B cell (primary cell): ENCODE results near the gene SOX6. TPM values are rescaled to one million over a fixed set of nuclear protein-coding genes. Genes with fewer than 3 reads are reported as not detected.

Source experiments
- ATAC-seq: fragments of 200-7000 bp; cut with Tn5 transposase; one replicate; pipeline ENCODE4 v1.10.0; 2021; ENCODE audit warnings: low read depth, mild to moderate bottlenecking, moderate number of reproducible peaks, moderate library complexity
- CTCF ChIA-PET: fragments of 350-600 bp; sonication (Branson Sonifier 250); formaldehyde crosslinking; loops from one replicate; lab custom pipeline; 2021; ENCODE audit warnings: antibody characterized with exemption, inconsistent platforms; lab: Charles Lee
- POLR2A ChIA-PET: fragments of 350-600 bp; sonication (Branson Sonifier 250); formaldehyde crosslinking; loops from one replicate; lab custom pipeline; 2021; ENCODE audit warnings: antibody characterized with exemption; lab: Charles Lee
- DNase-seq: peaks from one replicate; pipeline ENCODE4 v3.0.0; 2013
- H2AFZ ChIP-seq: 2 replicates; pipeline ENCODE4 v1.6.1; 2012; ENCODE audit warnings: mild to moderate bottlenecking, low read depth, low read length; ENCODE audit not compliant: insufficient read depth, poor library complexity, severe bottlenecking
- H3K27ac ChIP-seq, 2 donors: 1 replicate in 1 of 2; 2 replicates in 1 of 2; pipeline ENCODE4 v1.5.1; 2012 to 2013; ENCODE audit warnings: low read length in 2 of 2, mild to moderate bottlenecking in 2 of 2, moderate library complexity in 1 of 2
- H3K27me3 ChIP-seq, 4 experiments: fragments of 200-600 bp in 1 of 4; sonication (generic) in 1 of 4; replicated peaks in 1 of 4; 1 replicate in 2 of 4; 2 replicates in 2 of 4; pipeline versions ENCODE4 v1.6.1 to v1.7.0; 2013 to 2016; ENCODE audit warnings: low read length in 3 of 4, mild to moderate bottlenecking in 2 of 4, mixed read lengths in 1 of 4, moderate library complexity in 1 of 4; ENCODE audit not compliant: insufficient read depth in 4 of 4, control insufficient read depth in 3 of 4; ENCODE audit errors: control extremely low read depth in 1 of 4
- H3K36me3 ChIP-seq, 2 experiments: replicated peaks in 1 of 2; 1 replicate in 1 of 2; 2 replicates in 1 of 2; pipeline versions ENCODE4 v1.6.1 to v1.7.1; 2013; ENCODE audit warnings: low read length in 1 of 2; ENCODE audit not compliant: insufficient read depth in 2 of 2, control insufficient read depth in 1 of 2; ENCODE audit errors: control extremely low read depth in 1 of 2, extremely low read depth in 1 of 2
- H3K4me1 ChIP-seq, 2 donors: fragments of 200-600 bp in 1 of 2; sonication (generic) in 1 of 2; 1 replicate in 1 of 2; 2 replicates in 1 of 2; pipeline versions ENCODE4 v1.5.1 to v1.6.1; 2013 to 2017; ENCODE audit warnings: low read length in 2 of 2; ENCODE audit not compliant: control insufficient read depth in 2 of 2, insufficient read depth in 2 of 2
- H3K4me2 ChIP-seq: replicated peaks from 2 replicates; pipeline ENCODE3; 2012; ENCODE audit warnings: mild to moderate bottlenecking, low read depth, low read length; ENCODE audit not compliant: poor library complexity, severe bottlenecking
- H3K4me3 ChIP-seq, 5 experiments: fragments of 200-600 bp in 1 of 5; sonication (generic) in 1 of 5; 1 replicate in 3 of 5; 2 replicates in 2 of 5; pipeline versions ENCODE4 v1.5.1 to v1.7.0; 2011 to 2016; ENCODE audit warnings: low read length in 4 of 5, mild to moderate bottlenecking in 4 of 5, low read depth in 2 of 5, control low read depth in 1 of 5, moderate library complexity in 1 of 5; ENCODE audit not compliant: insufficient read depth in 1 of 5; ENCODE audit errors: control extremely low read depth in 1 of 5, extremely low read depth in 1 of 5
- H3K79me2 ChIP-seq: fragments of 200-600 bp; sonication (generic); one replicate; pipeline ENCODE4 v1.6.0; 2016; ENCODE audit warnings: low read length; ENCODE audit not compliant: control insufficient read depth, insufficient read depth
- H3K9ac ChIP-seq: fragments of 200-600 bp; sonication (generic); 2 replicates; pipeline ENCODE4 v1.6.1; 2017; ENCODE audit warnings: mild to moderate bottlenecking, low read length, moderate library complexity
- H3K9me3 ChIP-seq, 3 donors: one replicate each; pipeline versions ENCODE4 v1.6.1 to v1.7.1; 2013; ENCODE audit warnings: low read length in 2 of 3; ENCODE audit not compliant: control insufficient read depth in 2 of 3, insufficient read depth in 1 of 3; ENCODE audit errors: control extremely low read depth in 1 of 3
- H4K20me1 ChIP-seq: 2 replicates; pipeline ENCODE4 v1.6.0; 2012; ENCODE audit warnings: mild to moderate bottlenecking, low read length; ENCODE audit not compliant: insufficient read depth, control insufficient read depth, poor library complexity, severe bottlenecking
- H3K27ac Mint-ChIP-seq: one replicate; pipeline ENCODE4 v1.8.0; 2021; ENCODE audit warnings: mixed read lengths
- H3K27me3 Mint-ChIP-seq: one replicate; pipeline ENCODE4 v1.8.0; 2021; ENCODE audit warnings: mixed read lengths
- H3K4me1 Mint-ChIP-seq: one replicate; pipeline ENCODE4 v1.8.0; 2021; ENCODE audit warnings: mixed read lengths
- H3K4me3 Mint-ChIP-seq: one replicate; pipeline ENCODE4 v1.8.0; 2021; ENCODE audit warnings: mixed read lengths
- H3K9me3 Mint-ChIP-seq: one replicate; pipeline ENCODE4 v1.8.0; 2022; ENCODE audit warnings: mixed read lengths; ENCODE audit not compliant: insufficient read depth
- CTCF ChIP-seq: fragments of 200-600 bp; IDR thresholded peaks from one replicate; pipeline ENCODE4 v1.8.0; 2022; ENCODE audit warnings: antibody characterized with exemption, mild to moderate bottlenecking
- EZH2 ChIP-seq: IDR thresholded peaks from 2 replicates; pipeline ENCODE4 v1.6.1; 2012; ENCODE audit warnings: borderline replicate concordance, low read depth, mild to moderate bottlenecking, moderate library complexity, low read length; ENCODE audit not compliant: insufficient read depth, poor library complexity, severe bottlenecking
- WGBS: methylation state at CpG from one replicate; pipeline ENCODE4 v1.1.5; 2013; ENCODE audit warnings: missing lambda C conversion rate; ENCODE audit not compliant: insufficient coverage; 5-methylcytosine and 5-hydroxymethylcytosine counted together
- intact Hi-C: fragments of 100-400 bp; cut with micrococcal nuclease; formaldehyde crosslinking; loops from one replicate; pipeline ENCODE4 v1.10.0; 2022
- polyA plus RNA-seq: library from polyadenylated mRNA; depleted of rRNA; stranded (reverse); fragments of >200 nt; gene quantifications from 2 replicates; pipeline ENCODE4 v1.2.3, GENCODE V29; 2012
- total RNA-seq, 2 donors: library from RNA; stranded (reverse); fragments of 120-200 nt in 1 of 2; gene quantifications; 1 replicate in 1 of 2; 2 replicates in 1 of 2; pipeline versions ENCODE4 v1.2.3 to v1.2.4, GENCODE V29; 2013 to 2022

Gene SOX6
- total and polyA plus RNA-seq, 2 donors (not counting 1 experiment from before 2014, with no cell fraction given): not detected

GRCh38 chr11:15965562-15966250, 390.6 kb downstream of the SOX6 start:
- H4K20me1 ChIP-seq: no peaks in the 10 kb centered on the region
- no peak for DNase-seq
- WGBS: 72% methylated on average over 5 of the region's 7 CpGs
- no peak overlapping the region for H2AFZ ChIP-seq
- TF ChIP-seq CTCF (no peak), EZH2 (no peak)
- H3K4me2 ChIP-seq: no peak overlapping the region
- Mint-ChIP-seq H3K4me3 (no peak overlapping the region), H3K27me3 (no peaks in the 10 kb centered on the region), H3K9me3 (no peaks in the 10 kb centered on the region), H3K4me1 (no peaks in the 10 kb centered on the region), H3K27ac (no peak overlapping the region)
- no peak overlapping the region for H3K27ac ChIP-seq
- no peak overlapping the region for H3K9ac ChIP-seq
- ChIA-PET CTCF (no interaction called here), POLR2A (no interaction called here)
- intact Hi-C loops: no loop called here
- H3K79me2 ChIP-seq: no peaks in the 10 kb centered on the region
- H3K9me3 ChIP-seq: no peaks in the 10 kb centered on the region
- no peak overlapping the region for H3K4me3 ChIP-seq
- H3K4me1 ChIP-seq: no peaks in the 10 kb centered on the region
- no peak for ATAC-seq
- no peaks in the 10 kb centered on the region for H3K36me3 ChIP-seq
- H3K27me3 ChIP-seq: no peaks in the 10 kb centered on the region

GRCh38 chr11:15963266-15963665, 393.1 kb downstream of the SOX6 start:
- H3K9ac ChIP-seq: no peak overlapping the region
- H3K4me3 ChIP-seq: no peak overlapping the region
- 100% methylated on average over 1 of the region's 1 CpG for WGBS
- H3K27me3 Mint-ChIP-seq: no peaks in the 10 kb centered on the region
- H3K36me3 ChIP-seq: no peaks in the 10 kb centered on the region
- no peak overlapping the region for H2AFZ ChIP-seq
- no peak overlapping the region for H3K4me2 ChIP-seq
- H3K4me3 Mint-ChIP-seq: no peak overlapping the region
- H3K27me3 ChIP-seq: no peaks in the 10 kb centered on the region
- no peaks in the 10 kb centered on the region for H3K79me2 ChIP-seq
- POLR2A ChIA-PET: no interaction called here
- H4K20me1 ChIP-seq: no peaks in the 10 kb centered on the region
- CTCF ChIA-PET: no interaction called here
- H3K9me3 ChIP-seq: no peaks in the 10 kb centered on the region
- no peak for TF ChIP-seq EZH2
- no peak for TF ChIP-seq CTCF
- no peak overlapping the region for H3K27ac Mint-ChIP-seq
- no peaks in the 10 kb centered on the region for H3K4me1 ChIP-seq
- no peaks in the 10 kb centered on the region for H3K4me1 Mint-ChIP-seq
- ATAC-seq (no peak), DNase-seq (no peak)
- intact Hi-C loops: no loop called here
- no peaks in the 10 kb centered on the region for H3K9me3 Mint-ChIP-seq
- H3K27ac ChIP-seq: no peak overlapping the region
